Superior temporal gyrus (tissue), 1 donor: ENCODE results near the gene APBA2.
A peak's percentile ranks its signal among the peaks of the same experiment; 100 is the strongest.

ENCODE experiments used
- DNase-seq: peaks from one replicate; pipeline ENCODE4 v3.0.0-alpha.2; 2016; ENCODE audit errors: extremely low spot score

The APBA2 gene

GRCh38 chr15:29058903-29059539, 173.2 kb downstream of the APBA2 start:
- DNase-seq, result no peak

- no peak for DNase-seq
Observed at GRCh38 chr15:29059871-29060640, 174.3 kb downstream of the APBA2 start.

- no peak for DNase-seq
Observed at GRCh38 chr15:29061746-29062145, 176.0 kb downstream of the APBA2 start.

GRCh38 chr15:29062179-29062591, 176.4 kb downstream of the APBA2 start:
- peak; percentile 77 for DNase-seq

GRCh38 chr15:29062626-29063025, 176.9 kb downstream of the APBA2 start:
- DNase-seq, result no peak

GRCh38 chr15:29063646-29064045, 177.9 kb downstream of the APBA2 start:
- no peak for DNase-seq

- no peak for DNase-seq
Observed at GRCh38 chr15:29064290-29064689, 178.5 kb downstream of the APBA2 start.

GRCh38 chr15:29064731-29065130, 179.0 kb downstream of the APBA2 start:
- DNase-seq, result no peak

- no peak for DNase-seq
Observed at GRCh38 chr15:29065571-29065970, 179.8 kb downstream of the APBA2 start.

GRCh38 chr15:29066310-29066709, 180.5 kb downstream of the APBA2 start:
- no peak for DNase-seq

- no peak for DNase-seq
Observed at GRCh38 chr15:29066838-29067237, 181.1 kb downstream of the APBA2 start.

GRCh38 chr15:29067949-29068348, 182.2 kb downstream of the APBA2 start:
- no peak for DNase-seq

GRCh38 chr15:29070471-29071231, 184.9 kb downstream of the APBA2 start:
- peak; percentile 88 for DNase-seq

- peak; percentile 69 for DNase-seq
Observed at GRCh38 chr15:29071232-29071881, 185.6 kb downstream of the APBA2 start.

GRCh38 chr15:29071882-29072273, 186.1 kb downstream of the APBA2 start:
- DNase-seq, result no peak

GRCh38 chr15:29072444-29072843, 186.7 kb downstream of the APBA2 start:
- no peak for DNase-seq

- no peak for DNase-seq
Observed at GRCh38 chr15:29074045-29074444, 188.3 kb downstream of the APBA2 start.

GRCh38 chr15:29078541-29078940, 192.8 kb downstream of the APBA2 start:
- no peak for DNase-seq

- no peak for DNase-seq
Observed at GRCh38 chr15:29079479-29079878, 193.7 kb downstream of the APBA2 start.

GRCh38 chr15:29081781-29082180, 196.0 kb downstream of the APBA2 start:
- no peak for DNase-seq

GRCh38 chr15:29083161-29083560, 197.4 kb downstream of the APBA2 start:
- no peak for DNase-seq

- no peak for DNase-seq
Observed at GRCh38 chr15:29083858-29084257, 198.1 kb downstream of the APBA2 start.
